Left hindlimb (tissue), 1 donor: ENCODE data around the gene TSNAXIP1.
"Not testable (repeated sequence)": the region's sequence is repeated elsewhere in the genome, so short reads cannot be mapped to it uniquely, and the experiment has no call there.

Source experiments
- DNase-seq: peaks from one replicate; pipeline ENCODE4 v3.0.0-alpha.2; 2018

TSNAXIP1 gene

DNA sequence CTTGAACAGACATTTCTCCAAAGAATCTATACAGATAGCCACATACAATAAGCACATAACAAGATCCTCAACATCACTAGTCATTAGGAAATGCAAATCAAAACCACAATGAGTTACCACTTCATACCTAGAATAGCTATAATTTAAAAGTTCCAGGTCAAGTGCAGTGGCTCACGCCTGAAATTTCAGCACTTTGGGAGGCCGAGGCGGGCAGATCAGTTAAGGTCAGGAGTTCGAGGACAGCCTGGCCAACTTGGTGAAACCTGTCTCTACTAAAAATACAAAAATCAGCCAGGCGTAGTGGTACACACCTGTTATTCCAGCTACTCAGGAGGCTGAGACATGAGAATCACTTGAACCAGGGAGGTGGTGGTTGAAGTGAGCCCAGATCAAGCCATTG, 20.2 kb upstream of the TSNAXIP1 start:
- DNase-seq, result no peak

DNA sequence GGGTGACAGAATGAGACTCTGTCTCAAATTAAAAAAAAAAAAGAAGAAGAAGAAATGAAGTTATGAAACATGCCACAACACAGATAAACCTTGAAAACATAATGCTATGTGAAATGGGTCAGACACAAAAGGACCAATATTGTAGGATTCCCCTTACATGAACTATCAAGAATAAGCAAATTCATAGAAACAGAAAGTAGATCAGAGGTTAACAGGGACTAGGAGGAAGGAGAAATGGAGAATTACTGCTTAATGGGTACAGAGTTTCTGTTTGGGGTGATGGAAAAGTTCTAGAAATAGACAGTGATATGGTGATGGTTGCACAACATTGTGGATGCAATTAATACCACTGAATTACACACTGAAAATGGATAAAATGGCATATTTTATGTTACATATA, 16.6 kb upstream of the TSNAXIP1 start:
- no peak for DNase-seq

DNA sequence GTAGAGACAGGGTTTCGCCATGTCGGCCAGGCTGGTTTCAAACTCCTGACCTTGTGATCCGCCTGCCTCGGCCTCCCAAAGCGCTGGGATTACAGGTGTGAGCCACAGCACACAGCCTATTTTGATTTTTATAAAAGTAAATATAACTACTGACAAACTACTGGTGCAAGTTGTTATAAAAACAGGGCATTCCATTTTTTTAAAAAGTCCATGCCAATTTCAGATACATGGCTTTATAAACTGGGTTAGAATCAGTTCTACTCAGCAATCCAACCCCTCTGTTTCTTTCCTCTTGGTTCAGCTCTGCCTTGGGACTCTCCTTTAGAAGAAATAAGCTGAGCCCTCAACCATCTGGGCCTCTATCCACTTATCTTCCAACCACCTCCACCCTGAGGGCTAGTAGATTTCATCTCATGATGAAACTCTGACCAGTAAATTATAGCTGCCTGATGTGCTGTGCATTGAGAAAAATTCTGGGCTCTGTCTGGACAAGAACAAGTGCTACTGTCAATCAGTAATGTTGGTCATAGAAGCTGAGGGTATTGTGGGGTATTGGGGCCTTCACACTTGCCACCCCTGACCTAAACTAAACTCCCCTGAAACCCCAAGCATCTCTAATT, 10.5 kb upstream of the TSNAXIP1 start:
- no peak for DNase-seq

DNA sequence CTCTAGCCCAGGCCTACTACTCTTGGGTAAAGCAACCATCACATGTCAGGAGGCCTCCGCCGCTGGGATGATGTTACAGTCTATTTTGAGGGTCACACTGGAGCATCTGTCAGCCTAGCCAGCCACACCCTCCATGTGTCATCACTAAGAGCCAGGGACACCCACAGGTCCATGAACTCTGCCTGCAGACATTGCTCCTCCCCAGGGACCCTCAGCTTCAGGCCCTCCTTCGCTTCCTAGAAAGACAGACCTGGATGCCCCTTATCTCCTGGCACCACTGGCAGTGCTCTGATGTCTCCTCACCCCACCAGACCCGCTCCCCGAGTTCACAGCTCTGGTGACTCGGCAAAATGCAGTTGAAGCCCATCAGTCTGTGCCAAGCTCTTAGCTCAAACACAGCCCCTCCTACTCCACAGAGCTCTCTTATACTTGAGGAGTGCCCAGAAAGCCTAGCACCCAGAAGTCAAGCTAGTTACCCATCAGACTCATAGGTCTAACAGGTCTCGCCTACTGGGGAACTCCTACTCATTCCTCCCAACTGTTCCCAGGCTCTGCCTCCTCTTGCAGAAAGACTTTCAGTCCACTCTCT, 6.3 kb upstream of the TSNAXIP1 start:
- DNase-seq, result no peak

- no peak for DNase-seq
Measured at GRCh38 chr16:67801241-67801640, 5.4 kb upstream of the TSNAXIP1 start.

GRCh38 chr16:67801883-67802282, 4.8 kb upstream of the TSNAXIP1 start:
- DNase-seq, result no peak

- no peak for DNase-seq
Measured at GRCh38 chr16:67803894-67804293, 2.8 kb upstream of the TSNAXIP1 start.

DNA sequence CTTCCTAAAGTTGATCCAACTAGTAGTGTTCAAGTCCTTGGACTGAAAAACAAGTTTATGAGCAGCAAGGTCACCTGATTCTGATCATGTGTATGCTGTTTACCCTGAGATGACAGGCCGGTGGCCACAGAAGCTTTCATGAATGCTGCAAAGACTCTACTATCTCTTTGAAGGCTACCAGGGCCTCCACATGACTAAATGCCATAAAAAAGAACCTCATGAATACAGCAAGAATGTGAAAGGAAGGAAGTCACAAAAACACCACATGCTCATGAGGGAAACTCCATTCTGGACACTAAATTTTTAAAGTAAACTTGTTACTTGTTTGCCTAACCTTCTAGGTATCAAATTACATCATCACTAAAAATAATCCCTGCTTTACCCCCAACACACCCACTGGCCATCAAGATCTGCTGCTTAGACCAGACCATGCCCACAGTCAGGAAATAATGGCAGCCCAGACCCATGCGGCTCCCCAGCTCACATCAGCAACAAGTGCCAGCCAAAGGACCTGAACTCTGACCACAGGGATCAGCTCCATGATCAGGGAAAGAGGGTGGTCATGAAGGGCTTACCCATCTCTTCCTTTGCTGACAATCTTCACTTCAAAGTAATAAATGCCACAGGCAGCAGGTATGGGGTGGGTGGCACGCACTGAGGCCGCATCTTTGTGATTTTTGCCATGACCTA, 1.7 kb upstream of the TSNAXIP1 start:
- no peak for DNase-seq

- DNase-seq, result no peak
Measured at GRCh38 chr16:67805718-67806427, 816 bp upstream of the TSNAXIP1 start.

DNA sequence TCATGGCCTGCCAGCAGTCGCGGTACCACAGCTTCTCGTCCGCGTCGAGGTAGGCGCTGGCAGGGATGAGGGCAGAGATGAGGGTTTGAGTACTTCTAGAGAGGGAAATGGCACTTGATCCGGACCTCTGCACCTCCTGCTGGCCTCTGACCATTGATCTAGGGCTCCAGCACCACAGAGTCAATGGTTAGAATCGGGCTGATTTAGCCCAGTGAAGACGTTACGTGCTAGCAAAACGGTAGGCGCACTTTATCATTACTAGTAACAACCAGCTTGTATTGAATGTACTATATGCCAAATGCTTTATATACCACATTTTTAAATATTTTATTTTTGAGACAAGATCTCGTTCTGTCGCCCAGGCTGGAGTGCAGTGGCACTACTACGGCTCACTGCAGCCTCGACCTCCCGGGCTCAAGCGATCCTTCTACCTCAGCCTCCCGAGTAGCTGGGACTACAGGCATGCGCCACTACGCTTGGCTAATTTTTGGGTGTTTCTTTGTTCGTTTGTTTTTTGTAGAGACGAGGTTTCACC, 526 bp downstream of the TSNAXIP1 start:
- DNase-seq, result no peak

GRCh38 chr16:67811899-67812298, 5.2 kb downstream of the TSNAXIP1 start:
- DNase-seq, result no peak

- DNase-seq, result no peak
Measured at GRCh38 chr16:67814567-67814966, 7.9 kb downstream of the TSNAXIP1 start.

GRCh38 chr16:67820608-67821259, 14.0 kb downstream of the TSNAXIP1 start:
- no peak for DNase-seq

GRCh38 chr16:67822511-67822910, 15.8 kb downstream of the TSNAXIP1 start:
- DNase-seq, result no peak

GRCh38 chr16:67825119-67825518, 18.4 kb downstream of the TSNAXIP1 start:
- no peak for DNase-seq

- no peak for DNase-seq
Measured at GRCh38 chr16:67825906-67826305, 19.2 kb downstream of the TSNAXIP1 start.

DNA sequence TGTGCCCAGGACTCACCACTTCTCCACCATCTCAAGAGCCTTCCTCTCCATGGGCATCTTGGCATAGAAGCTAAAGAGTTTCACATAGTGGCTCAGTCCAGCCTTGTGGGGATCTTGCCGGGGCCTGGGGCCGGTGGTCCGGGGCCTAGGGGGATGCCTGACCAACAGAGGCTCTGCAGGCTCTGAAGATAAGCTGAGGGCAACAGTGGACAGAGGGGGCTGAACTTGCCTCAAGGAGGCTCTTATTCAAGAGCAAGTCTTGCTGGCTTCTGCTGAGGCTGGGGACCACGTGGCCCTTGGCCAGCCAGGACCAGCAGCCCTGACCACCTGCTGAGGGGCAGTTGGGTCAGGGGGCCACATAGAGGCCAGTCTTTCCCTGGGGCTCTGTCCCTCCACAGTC, 22.0 kb downstream of the TSNAXIP1 start:
- no peak for DNase-seq

GRCh38 chr16:67833030-67833414, 26.3 kb downstream of the TSNAXIP1 start:
- no peak for DNase-seq

GRCh38 chr16:67833415-67834241, 26.9 kb downstream of the TSNAXIP1 start:
- peak; percentile 95 for DNase-seq

DNA sequence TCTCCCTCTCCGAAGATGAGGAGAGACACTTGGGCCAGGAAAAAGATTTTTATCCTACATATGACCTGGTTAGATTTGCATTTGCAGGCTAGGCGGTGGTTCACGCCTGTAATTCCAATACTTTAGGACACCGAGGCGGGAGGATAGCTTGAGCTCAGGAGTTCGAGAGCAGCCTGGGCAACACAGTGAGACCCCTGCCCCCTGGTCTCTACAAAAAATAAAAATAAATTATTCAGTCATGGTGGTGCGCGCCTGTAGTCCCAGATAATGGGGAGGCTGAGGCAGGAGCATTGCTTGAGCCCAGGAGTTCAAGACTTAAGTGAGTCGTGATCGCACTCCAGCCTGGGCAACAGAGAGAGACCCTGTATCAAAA, 27.5 kb downstream of the TSNAXIP1 start:
- no peak for DNase-seq

DNA sequence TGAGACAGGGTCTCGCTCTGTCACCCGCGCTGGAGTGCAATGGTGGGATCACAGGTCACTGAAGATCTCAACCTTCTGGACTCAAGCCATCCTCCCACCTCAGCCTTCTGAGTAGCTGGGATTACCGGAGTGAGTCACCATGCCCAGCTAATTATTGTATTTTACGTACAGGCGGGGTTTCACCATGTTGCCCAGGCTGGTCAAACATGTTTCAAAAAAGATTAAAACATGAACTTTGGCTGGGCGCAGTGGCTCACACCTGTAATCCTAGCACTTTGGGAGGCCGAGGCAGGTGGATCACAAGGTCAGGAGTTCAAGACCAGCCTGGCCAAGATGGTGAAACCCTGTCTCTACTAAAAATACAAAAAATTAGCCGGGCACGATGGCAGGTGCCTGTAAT, 30.5 kb downstream of the TSNAXIP1 start:
- DNase-seq, result not testable (repeated sequence)

DNA sequence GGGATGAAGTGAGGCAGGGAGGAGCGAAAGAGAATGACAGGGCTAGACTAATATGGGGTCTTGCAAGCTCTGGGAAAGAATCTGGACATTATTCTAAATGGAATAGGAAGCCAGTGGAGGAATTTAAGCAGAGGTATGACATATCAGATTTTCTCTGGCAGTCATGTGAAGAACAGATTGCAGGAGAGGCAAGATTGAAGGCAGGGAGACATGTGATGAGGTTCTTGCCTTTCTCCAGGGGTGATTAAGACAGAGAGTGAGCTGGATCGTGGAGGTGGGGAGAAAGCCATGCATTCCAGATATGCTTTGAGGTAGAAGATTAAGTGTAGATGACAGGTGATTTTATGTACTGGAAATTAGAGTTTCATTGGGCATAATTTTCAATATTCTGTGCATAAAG, 31.1 kb downstream of the TSNAXIP1 start:
- no peak for DNase-seq
